Pancreas (tissue), 10 donors: ENCODE measurements around the gene SFXN4. TPM values are rescaled to one million over a fixed set of nuclear protein-coding genes. Genes with fewer than 3 reads are reported as not detected.

Experiments used
- ATAC-seq, 4 donors: fragments of 200-7000 bp; cut with Tn5 transposase; one replicate each; pipeline versions ENCODE4 v1.8.0 to v1.9.1; 2020; ENCODE audit warnings: mild to moderate bottlenecking in 4 of 4, moderate library complexity in 4 of 4
- DNase-seq, 6 donors: peaks; one replicate each; pipeline ENCODE4 v3.0.0-alpha.2; 2020
- FAIRE-seq: peaks from 2 replicates; lab custom pipeline; 2012; peaks lifted over from hg19 to GRCh38; lab: Jason Lieb, UNC
- H3K27ac ChIP-seq, 4 donors: fragments of 200-600 bp; sonication (generic); 1 replicate in 3 of 4; 2 replicates in 1 of 4; pipeline versions ENCODE4 v1.5.0 to v1.8.0; 2020
- H3K27me3 ChIP-seq, 4 donors: fragments of 200-600 bp; one replicate each; pipeline ENCODE4 v1.8.0; 2021
- H3K36me3 ChIP-seq, 3 donors: fragments of 200-600 bp; sonication (generic) in 1 of 3; one replicate each; pipeline versions ENCODE4 v1.5.0 to v1.8.0; 2020 to 2021
- H3K4me1 ChIP-seq, 3 donors: fragments of 200-600 bp; one replicate each; pipeline ENCODE4 v1.8.0; 2021
- H3K4me3 ChIP-seq, 4 donors: fragments of 200-600 bp; sonication (generic) in 2 of 4; one replicate each; pipeline versions ENCODE4 v1.5.0 to v1.8.0; 2020 to 2021
- H3K9me3 ChIP-seq, 4 donors: fragments of 200-600 bp; one replicate each; pipeline ENCODE4 v1.8.0; 2021
- CTCF ChIP-seq, 4 donors: fragments of 200-600 bp; sonication (generic) in 3 of 4; IDR thresholded peaks; one replicate each; pipeline versions ENCODE4 v1.5.0 to v1.8.0; 2021; ENCODE audit warnings: antibody characterized with exemption in 4 of 4
- WGBS, 2 donors: extraction: QIAGEN DNeasy Blood & Tissue Kit; methylation state at CpG; one replicate each; pipeline ENCODE4 v1.1.7; 2013; 5-methylcytosine and 5-hydroxymethylcytosine counted together
- intact Hi-C, 3 donors: fragments of 100-400 bp; cut with DNase I; formaldehyde crosslinking; loops; one replicate each; pipeline versions ENCODE4 v1.11.1 to v1.14.2; 2022
- polyA plus RNA-seq, 2 donors: library from polyadenylated mRNA; stranded (reverse); fragments of 200-250 nt; gene quantifications; one replicate each; pipeline ENCODE4 v1.2.3, GENCODE V29; 2013
- total RNA-seq, 6 donors: library from RNA; stranded (reverse); fragmentation: NEBNext Ultra II Directional in 4 of 6; extraction: Animal tissue kit (Norgen Biotek cat#: 25700) in 4 of 6; gene quantifications; one replicate each; pipeline versions ENCODE4 v1.2.1 to v1.2.4, GENCODE V29; 2021 to 2023
- donor health status: healthy with polysubstance abuse.
- donor health status: DM: no; HTN: no; CAD: no; lungs with moderate emphysema.
- donor health status: DM: no; HTN: no; CAD: no.
- donor health status: control.
- donor health status: control.
- donor health status: Bipolar disorder and iron deficiency.
- donor health status: DM: yes; HTN: yes; CAD: no.
- donor health status: DM: no; HTN: no; CAD: no.
- donor health status: DM: no; HTN: no; CAD: no.
- donor health status: DM: yes; HTN: yes; CAD: no.

Gene SFXN4
- total and polyA plus RNA-seq, 8 donors, result 16.1 to 58.6 (median 22.5) TPM

- Histone ChIP-seq H3K4me3 (peak overlapping the region in 2 of 4 donors; percentile 85 to 86), H3K27me3 (no peaks in the 10 kb centered on the region), H3K9me3 (no peaks in the 10 kb centered on the region), H3K27ac (no peak overlapping the region), H3K36me3 (peaks cover 0 to under 1% (median 0%) of the 10 kb centered on the region in 3 donors), H3K4me1 (peaks cover 0 to 11% (median 0%) of the 10 kb centered on the region in 3 donors)
- FAIRE-seq, result no peak
- 90 to 93% methylated on average over 12 of the region's 12 CpGs for WGBS, 2 donors
- intact Hi-C loops, result no loop called here
- DNase-seq, result no peak
- no peak for TF ChIP-seq CTCF (IDR thresholded peaks at IDR 0.05)
- ATAC-seq, result no peak
Observed at GRCh38 chr10:119105155-119105554, 60.4 kb downstream of the SFXN4 start.

- DNase-seq (peak in 5 of 6 donors; percentile 21 to 67 (median 26)), FAIRE-seq (no peak), ATAC-seq (peak in 2 of 4 donors; percentile 3 to 8)
- H3K27ac ChIP-seq, result no peak overlapping the region
- no peaks in the 10 kb centered on the region for H3K9me3 ChIP-seq
- 0% methylated on average over 17 to 22 of the region's 22 CpGs for WGBS, 2 donors
- no peaks in the 10 kb centered on the region for H3K36me3 ChIP-seq
- peak overlapping the region; percentile 15 to 86 (median 82) for H3K4me3 ChIP-seq
- peaks cover 0 to 11% (median 0%) of the 10 kb centered on the region in 3 donors for H3K4me1 ChIP-seq
- no peaks in the 10 kb centered on the region for H3K27me3 ChIP-seq
- intact Hi-C loops, result no loop called here
- TF ChIP-seq CTCF (IDR thresholded peaks at IDR 0.05), result no peak
Observed at GRCh38 chr10:119104654-119105015, 60.9 kb downstream of the SFXN4 start.

GRCh38 chr10:119103903-119104653, 61.4 kb downstream of the SFXN4 start, which contains the start of gene DENND10:
Gene DENND10 (plus strand): TSS chr10:119104113. CDS start chr10:119104143, 30 bp downstream.
- Histone ChIP-seq H3K27ac (peak within 1 kb of the TSS in 1 of 4 donors; percentile 53), H3K4me1 (peaks cover 0 to 11% (median 0%) of the 10 kb centered on the region in 3 donors), H3K27me3 (no peaks in the 10 kb centered on the region), H3K4me3 (peak within 1 kb of the TSS; percentile 75 to 86 (median 82)), H3K9me3 (no peaks in the 10 kb centered on the region), H3K36me3 (no peaks in the 10 kb centered on the region)
- peak; percentile 57 to 92 (median 84) for DNase-seq
- ATAC-seq, result peak; percentile 90 to 96 (median 95)
- 1% methylated on average over 27 to 88 of the region's 91 CpGs for WGBS, 2 donors
- intact Hi-C loops, result no loop called here
- no peak for FAIRE-seq
- no peak for TF ChIP-seq CTCF (IDR thresholded peaks at IDR 0.05)

GRCh38 chr10:119103241-119103902, 62.1 kb downstream of the SFXN4 start:
- H3K27me3 ChIP-seq, result no peaks in the 10 kb centered on the region
- WGBS, 2 donors, result 47 to 51% methylated on average over 11 to 12 of the region's 12 CpGs
- peak overlapping the region in 1 of 4 donors; percentile 85 for H3K4me3 ChIP-seq
- DNase-seq, result no peak
- no peak for FAIRE-seq
- peaks cover 0 to 11% (median 0%) of the 10 kb centered on the region in 3 donors for H3K4me1 ChIP-seq
- no peak overlapping the region for H3K27ac ChIP-seq
- intact Hi-C loops, result no loop called here
- no peaks in the 10 kb centered on the region for H3K9me3 ChIP-seq
- ATAC-seq, result no peak
- no peak for TF ChIP-seq CTCF (IDR thresholded peaks at IDR 0.05)
- no peaks in the 10 kb centered on the region for H3K36me3 ChIP-seq
